Mesothelial cell of epicardium (in vitro differentiated cells): Measurements from ENCODE around the gene SSTR5. TPM values are rescaled to one million over a fixed set of nuclear protein-coding genes. Genes with fewer than 3 reads are reported as not detected.

Source experiments
- DNase-seq, 2 experiments: peaks; one replicate each; pipeline ENCODE4 v3.0.0; 2021; ENCODE audit warnings: low spot score in 2 of 2; ENCODE audit not compliant: unreplicated experiment in 2 of 2
- H3K27ac Mint-ChIP-seq: 2 replicates; pipeline ENCODE4 v1.8.0; 2021; ENCODE audit warnings: mixed read lengths
- H3K27me3 Mint-ChIP-seq: 2 replicates; pipeline ENCODE4 v1.8.0; 2021; ENCODE audit warnings: low read depth, mixed read lengths
- H3K36me3 Mint-ChIP-seq: 2 replicates; pipeline ENCODE4 v1.8.0; 2021; ENCODE audit warnings: mixed read lengths
- H3K4me1 Mint-ChIP-seq: 2 replicates; pipeline ENCODE4 v1.8.0; 2021; ENCODE audit warnings: mixed read lengths
- H3K4me3 Mint-ChIP-seq: 2 replicates; pipeline ENCODE4 v1.8.0; 2021; ENCODE audit warnings: mild to moderate bottlenecking, moderate library complexity, mixed read lengths
- H3K9me3 Mint-ChIP-seq: 2 replicates; pipeline ENCODE4 v1.8.0; 2021; ENCODE audit warnings: mixed read lengths
- total RNA-seq: library from RNA; stranded (reverse); gene quantifications from 3 replicates; pipeline ENCODE4 v1.2.1, GENCODE V29; 2021
- TF ChIP-seq, protein P1 (sequence below): fragments of 200-600 bp; sonication (generic); IDR thresholded peaks from one replicate; pipeline ENCODE4 v1.5.0; 2021; ENCODE audit warnings: antibody characterized with exemption; ENCODE audit not compliant: unreplicated experiment

SSTR5 gene
- total RNA-seq, 1 donor from 2014 or later, result not detected

DNA sequence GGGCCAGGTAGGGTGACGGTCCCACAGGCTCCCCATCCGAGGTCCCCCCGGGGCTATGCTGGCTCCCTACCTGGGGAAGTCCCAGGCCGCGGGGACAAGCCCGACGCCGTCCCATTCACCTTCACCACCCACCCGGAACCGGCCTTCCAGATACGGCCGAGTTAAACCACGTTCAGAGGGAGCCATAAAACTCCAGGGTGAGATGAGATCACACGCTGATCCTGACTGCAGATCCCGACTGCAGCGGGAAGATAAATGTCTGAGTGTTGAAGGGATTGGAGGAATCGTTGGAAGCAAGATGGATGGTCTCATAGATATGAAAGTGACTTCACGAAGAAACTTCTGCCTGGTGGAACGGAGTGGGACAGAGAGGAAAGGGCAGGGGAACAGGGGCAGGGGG lies 37.1 kb downstream of the SSTR5 start:
- TF ChIP-seq, protein P1, sequence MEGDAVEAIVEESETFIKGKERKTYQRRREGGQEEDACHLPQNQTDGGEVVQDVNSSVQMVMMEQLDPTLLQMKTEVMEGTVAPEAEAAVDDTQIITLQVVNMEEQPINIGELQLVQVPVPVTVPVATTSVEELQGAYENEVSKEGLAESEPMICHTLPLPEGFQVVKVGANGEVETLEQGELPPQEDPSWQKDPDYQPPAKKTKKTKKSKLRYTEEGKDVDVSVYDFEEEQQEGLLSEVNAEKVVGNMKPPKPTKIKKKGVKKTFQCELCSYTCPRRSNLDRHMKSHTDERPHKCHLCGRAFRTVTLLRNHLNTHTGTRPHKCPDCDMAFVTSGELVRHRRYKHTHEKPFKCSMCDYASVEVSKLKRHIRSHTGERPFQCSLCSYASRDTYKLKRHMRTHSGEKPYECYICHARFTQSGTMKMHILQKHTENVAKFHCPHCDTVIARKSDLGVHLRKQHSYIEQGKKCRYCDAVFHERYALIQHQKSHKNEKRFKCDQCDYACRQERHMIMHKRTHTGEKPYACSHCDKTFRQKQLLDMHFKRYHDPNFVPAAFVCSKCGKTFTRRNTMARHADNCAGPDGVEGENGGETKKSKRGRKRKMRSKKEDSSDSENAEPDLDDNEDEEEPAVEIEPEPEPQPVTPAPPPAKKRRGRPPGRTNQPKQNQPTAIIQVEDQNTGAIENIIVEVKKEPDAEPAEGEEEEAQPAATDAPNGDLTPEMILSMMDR, result no peak
- Mint-ChIP-seq H3K27me3 (peaks cover 49% of the 10 kb centered on the region), H3K36me3 (no peaks in the 10 kb centered on the region), H3K4me3 (no peak overlapping the region), H3K9me3 (no peaks in the 10 kb centered on the region), H3K27ac (no peak overlapping the region), H3K4me1 (peaks cover 3% of the 10 kb centered on the region)
- no peak for DNase-seq

DNA sequence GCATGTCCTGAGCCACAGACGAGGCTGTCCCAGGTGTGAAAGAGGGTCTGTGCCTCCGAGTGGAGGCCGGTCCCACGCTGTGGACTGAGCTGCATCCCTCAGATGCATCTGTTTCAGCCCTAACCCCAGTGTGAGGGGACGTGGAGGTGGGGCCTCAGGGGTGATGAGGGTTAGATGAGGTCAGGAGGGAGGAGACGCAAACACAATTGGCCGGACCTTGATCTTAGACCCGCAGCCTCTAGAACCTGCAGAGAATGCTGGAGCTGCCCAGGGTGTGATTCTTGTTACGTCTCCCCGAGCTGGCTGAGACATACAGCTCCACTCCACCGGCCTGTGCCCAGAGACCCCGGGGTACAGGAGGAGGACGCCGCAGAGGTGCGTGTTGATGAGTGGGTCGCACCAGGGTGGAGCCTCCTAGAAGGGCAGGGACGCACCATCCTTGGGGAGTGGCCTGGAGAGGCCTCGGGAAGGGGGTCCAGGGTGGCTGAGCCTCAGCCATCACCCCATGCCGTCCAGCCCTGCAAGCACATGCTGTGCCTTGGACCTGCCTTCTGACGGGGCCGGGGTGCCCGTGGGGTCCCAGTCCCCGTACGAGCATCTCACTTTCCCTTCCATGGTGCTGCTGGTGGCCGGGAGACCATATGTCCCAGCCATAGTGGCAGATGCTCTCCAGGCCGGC lies 40.1 kb downstream of the SSTR5 start:
- H3K27me3 Mint-ChIP-seq, result peaks cover 41% of the 10 kb centered on the region
- peaks cover 3% of the 10 kb centered on the region for H3K4me1 Mint-ChIP-seq
- H3K36me3 Mint-ChIP-seq, result no peaks in the 10 kb centered on the region
- no peak for DNase-seq
- TF ChIP-seq, protein P1, result no peak
- no peak overlapping the region for H3K4me3 Mint-ChIP-seq
- no peaks in the 10 kb centered on the region for H3K9me3 Mint-ChIP-seq
- H3K27ac Mint-ChIP-seq, result no peak overlapping the region

DNA sequence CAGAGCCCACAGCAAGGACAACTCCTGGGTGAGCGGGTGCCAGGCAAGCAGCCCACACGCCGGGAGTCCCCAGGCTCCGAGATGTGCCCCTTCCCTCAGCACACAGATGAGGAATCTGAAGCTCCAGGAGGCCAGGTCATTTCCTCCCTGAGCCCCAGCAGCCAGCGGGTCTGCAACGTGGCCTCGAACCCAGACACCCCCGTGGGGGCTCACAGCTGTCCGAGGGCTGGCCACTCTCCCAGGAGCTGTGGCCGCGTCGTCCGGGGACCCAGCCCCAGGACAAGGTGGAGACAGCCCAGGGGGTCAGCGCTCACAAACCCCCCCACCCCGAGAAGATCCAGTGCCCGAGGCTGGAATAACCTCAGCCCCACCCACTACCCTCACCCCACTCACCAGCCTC lies 40.9 kb downstream of the SSTR5 start:
- DNase-seq, result no peak
- peaks cover 38% of the 10 kb centered on the region for H3K27me3 Mint-ChIP-seq

DNA sequence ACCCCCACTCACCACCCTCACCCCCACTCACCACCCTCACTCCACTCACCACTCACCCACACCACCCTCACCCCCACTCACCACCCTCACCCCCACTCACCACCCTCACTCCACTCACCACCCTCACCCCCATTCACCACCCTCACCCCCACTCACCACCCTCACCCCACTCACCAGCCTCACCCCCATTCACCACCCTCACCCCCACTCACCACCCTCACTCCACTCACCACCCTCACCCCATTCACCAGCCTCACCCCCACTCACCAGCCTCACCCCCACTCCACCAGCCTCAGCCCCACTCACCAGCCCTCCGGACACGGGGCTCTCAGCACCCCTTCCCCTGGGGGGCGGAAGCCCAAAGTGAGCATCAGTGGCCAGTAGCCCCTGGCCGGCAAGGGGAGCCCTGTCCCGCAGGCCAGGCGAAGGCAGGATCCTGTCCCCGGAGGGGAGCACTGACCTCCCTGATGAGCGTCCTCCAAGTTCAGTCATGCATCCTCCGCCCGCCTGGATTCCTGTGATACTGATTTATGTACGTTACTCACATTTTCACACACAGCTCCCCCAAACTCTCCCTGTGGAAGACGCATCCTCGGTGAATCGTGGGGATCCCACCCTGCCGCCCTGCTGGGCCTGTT lies 41.5 kb downstream of the SSTR5 start:
- TF ChIP-seq, protein P1, result no peak
- Mint-ChIP-seq H3K27ac (no peak overlapping the region), H3K4me1 (peaks cover 3% of the 10 kb centered on the region), H3K36me3 (no peaks in the 10 kb centered on the region), H3K27me3 (peaks cover 32% of the 10 kb centered on the region), H3K4me3 (no peak overlapping the region), H3K9me3 (no peaks in the 10 kb centered on the region)
- no peak for DNase-seq

More for the DNA sequence above, 40.9 kb downstream of the SSTR5 start:
- Mint-ChIP-seq H3K9me3 (no peaks in the 10 kb centered on the region), H3K4me1 (peaks cover 3% of the 10 kb centered on the region), H3K27ac (no peak overlapping the region), H3K4me3 (no peak overlapping the region), H3K36me3 (no peaks in the 10 kb centered on the region)
- TF ChIP-seq, protein P1, result no peak

DNA sequence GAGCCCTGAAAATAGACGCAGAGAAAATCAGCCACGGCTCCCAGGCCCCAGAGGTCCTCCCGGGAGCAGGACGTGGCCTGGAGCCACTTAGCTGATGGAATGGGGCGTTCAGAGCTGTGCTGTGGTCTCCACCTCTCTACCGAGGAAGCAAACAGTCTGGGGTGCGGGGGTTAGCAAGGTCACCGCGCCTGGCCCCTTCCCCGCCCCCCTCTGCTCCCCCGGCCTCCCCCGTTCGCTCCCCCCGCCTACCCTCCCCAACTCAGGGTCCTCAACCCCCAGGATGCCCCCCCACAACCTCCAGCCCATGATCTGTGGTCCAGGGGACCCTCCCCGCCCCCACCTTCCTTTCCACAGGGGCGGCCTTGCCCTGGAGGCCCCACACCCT lies 44.1 kb downstream of the SSTR5 start:
- no peaks in the 10 kb centered on the region for H3K36me3 Mint-ChIP-seq
- H3K4me1 Mint-ChIP-seq, result no peaks in the 10 kb centered on the region
- no peak overlapping the region for H3K4me3 Mint-ChIP-seq
- TF ChIP-seq, protein P1, result no peak
- no peaks in the 10 kb centered on the region for H3K9me3 Mint-ChIP-seq
- H3K27me3 Mint-ChIP-seq, result peaks cover 10% of the 10 kb centered on the region
- no peak overlapping the region for H3K27ac Mint-ChIP-seq
- no peak for DNase-seq
